Erythroblast (primary cell): ENCODE data around the gene RALY.

Experiments used
- GATA1 ChIP-seq: IDR thresholded peaks from 2 replicates; pipeline ENCODE4 v1.6.1; 2011; ENCODE audit warnings: low read depth, mild to moderate bottlenecking, control low read depth, low read length, moderate library complexity
- POLR2A ChIP-seq: IDR thresholded peaks from 2 replicates; pipeline ENCODE4 v1.6.1; 2011; ENCODE audit warnings: mild to moderate bottlenecking, low read length

- no peak for TF ChIP-seq POLR2A
- no peak for TF ChIP-seq GATA1
Observed at GRCh38 chr20:33963751-33964150, 30.0 kb upstream of the RALY start.
